ENCODE measurements around the gene NHS. TPM values are rescaled to one million over a fixed set of nuclear protein-coding genes. Genes with fewer than 3 reads are reported as not detected.

Gene NHS
- polyA plus RNA-seq, 3 donors, result 15.2 to 26.8 (median 25.4) TPM

DNA sequence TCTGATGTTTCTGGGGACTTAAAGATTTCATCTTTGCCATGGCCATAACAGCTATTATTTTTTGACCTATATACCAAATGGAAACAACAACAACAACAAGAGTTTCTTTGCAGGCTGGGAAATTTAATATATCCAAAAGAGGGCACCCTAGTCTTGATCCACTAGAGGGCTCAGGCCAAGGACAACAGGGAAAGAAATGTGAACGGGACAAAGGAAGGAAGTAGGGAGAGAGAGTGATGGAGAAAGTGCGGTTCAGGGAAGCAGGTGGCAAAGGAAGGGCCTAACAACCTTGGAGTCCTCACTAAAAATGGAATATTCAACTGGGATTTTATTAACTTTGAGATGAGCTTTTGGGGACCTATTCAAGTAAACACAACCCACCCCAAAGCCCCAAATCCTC, 294.5 kb downstream of the NHS start:
- DNase-seq, result no peak

DNA sequence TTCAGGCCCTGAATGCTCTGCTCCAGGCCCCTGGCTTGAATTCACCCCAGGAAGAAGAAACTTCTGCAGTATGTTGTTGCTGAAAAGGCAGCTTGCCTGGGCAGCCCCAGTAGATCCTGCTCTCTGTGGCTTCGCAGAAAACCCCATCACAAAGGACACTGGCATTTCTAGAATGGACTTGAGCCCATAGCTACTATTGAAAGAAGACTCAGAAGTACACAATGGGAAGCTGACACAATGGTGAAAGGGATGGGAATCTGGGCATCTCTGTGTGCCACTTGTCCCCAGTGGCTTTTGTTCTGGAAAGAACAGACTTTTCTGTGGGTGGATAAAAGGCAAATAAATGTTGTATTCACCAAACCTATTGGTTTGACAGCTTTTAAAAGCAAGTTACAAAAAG, 294.9 kb downstream of the NHS start:
- no peak for DNase-seq

DNA sequence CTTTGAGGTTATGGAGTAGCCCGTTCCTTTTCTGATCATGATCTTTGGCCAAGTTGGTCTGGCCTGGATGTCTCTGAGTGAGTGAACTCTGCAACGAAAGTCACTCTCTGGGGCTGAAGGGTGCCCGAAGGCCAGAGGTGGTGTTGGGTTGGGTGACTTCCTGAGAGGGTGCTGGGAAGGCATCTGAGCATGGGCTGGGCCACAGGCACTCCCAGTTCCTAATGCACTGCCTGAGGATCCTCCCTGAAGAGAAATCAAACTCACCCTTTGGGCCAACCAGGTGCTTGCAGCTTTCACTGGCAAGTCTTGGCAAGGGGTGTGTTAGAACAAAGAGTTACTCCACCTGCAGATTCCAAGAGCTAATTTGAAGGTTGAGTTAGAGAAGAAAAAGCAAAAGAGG, 295.9 kb downstream of the NHS start:
- DNase-seq, result no peak

DNA sequence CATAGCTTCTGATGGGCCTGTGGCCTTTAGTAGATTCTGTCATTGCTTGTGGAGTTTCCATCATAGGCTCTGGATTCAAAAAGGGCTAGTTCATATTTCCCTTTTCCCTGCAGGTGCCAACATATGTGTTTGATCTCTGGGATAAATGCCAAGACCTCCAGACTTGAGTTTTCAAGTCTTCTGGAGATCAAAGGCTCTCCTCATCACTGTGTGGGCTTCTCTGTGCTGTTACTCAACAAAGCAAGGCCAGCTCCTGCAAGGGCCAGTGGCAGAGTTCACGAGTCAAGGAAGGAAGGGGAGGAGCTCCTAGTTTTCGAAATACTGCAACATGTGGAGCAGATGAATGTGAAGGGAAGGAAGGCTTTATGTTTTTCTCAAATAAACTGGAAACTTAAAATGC, 299.6 kb downstream of the NHS start:
- no peak for DNase-seq

DNA sequence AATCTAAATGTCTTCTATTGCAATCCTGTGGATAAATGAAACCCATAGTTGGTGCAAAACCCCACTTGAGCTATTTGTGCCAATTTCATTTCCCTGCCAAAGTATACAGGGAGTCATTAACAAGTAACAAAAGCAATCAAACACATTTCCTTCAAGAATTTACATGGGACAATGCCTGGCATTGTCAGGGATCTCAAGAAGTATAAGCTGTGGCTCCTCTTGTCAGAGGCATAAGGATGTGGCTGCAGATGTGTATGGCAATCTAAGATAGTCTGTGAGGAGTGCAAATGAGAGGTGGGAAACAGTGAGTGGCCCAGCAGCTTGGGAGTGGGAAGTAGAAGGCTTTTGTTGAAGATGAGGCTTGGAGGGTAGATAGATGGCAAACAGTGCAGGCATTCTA, 304.3 kb downstream of the NHS start:
- no peak for DNase-seq

DNA sequence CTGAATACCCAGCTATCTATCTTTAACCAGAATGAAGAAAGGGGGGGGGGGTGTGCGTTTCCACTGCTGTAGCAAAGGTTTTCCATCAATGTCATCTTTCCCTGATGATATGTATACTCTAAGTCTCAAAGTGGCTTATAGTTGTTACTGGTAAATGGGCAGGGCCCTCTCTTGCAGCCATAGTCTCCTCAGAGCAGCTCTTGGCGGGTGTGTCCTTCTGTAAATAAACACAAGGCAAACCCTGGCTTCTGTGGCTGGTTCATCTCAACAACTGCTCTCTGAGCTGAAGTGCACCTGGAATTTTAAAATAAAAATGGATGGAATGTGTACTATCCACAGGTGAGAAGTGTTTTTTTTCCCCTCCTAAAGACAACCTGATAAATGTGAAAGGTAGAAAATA, 304.8 kb downstream of the NHS start:
- no peak for DNase-seq

DNA sequence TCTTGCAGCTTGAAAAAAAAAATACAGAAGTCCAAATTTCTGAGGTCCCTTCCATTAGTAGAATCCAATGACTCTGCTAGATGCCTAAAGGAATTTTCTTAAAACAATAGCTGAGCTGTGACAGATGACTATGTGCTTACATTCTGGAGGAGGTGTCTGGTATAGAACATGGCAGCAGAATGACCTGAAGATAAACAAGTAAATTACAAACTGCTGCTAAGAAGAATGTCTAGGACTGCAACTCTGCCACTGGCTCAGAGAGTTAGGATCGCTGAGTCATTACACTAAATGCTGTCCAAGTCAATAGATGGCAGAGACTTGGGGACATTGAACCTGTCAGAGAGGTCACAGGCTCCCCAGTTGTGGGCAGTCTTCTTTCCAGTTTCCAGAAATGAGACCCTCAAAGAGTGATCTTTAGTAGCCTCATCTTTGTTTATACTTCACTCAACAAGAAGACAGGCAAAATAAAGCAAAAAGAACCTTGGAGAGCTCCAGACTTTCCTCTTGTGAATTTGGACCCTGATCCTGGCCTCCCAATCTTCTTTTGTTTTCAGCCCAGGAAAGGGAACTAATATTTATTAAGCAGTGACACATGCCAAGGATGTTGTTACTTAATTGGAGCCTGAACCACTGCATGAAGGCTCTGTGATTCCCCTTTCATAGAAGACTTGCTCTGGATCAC, 305.9 kb downstream of the NHS start:
- no peak for DNase-seq

DNA sequence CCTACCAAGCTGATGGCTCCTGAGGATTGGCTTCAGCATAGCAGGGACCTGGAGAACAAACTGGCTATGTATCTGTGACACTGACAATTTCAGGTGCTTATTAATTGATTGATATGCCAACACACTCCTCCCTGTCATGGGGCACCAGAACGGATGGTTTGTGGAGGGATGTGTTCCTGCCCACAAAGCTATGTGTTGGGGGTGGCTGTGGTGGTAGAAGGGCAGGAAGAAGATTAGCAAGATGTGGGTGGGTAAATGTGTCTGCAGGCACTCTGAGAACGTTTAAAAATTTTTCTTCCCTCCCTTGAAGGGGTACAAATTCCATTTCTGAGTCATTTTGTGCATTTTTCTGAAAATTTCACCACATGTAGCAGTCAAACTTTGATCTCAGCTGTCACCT, 307.3 kb downstream of the NHS start:
- DNase-seq, result no peak

DNA sequence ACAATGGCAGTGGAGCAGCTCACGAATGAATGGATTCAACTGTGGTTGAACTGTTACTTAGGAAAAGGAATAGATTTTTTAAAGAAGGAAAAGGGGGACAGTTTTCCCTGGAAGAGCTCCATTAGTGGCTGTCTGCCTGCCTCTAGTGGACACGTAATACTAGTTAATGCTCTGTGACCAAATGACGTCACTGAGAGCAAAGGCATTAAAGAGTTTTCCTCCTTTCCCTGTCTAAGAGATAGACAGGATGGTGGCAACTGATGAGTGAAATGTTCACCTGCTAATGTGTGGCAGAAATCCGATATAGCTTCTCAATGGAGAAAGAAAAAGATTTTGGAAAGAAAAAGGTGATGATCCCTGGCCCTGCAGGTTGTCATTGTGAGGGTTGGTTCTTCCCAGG, 310.0 kb downstream of the NHS start:
- DNase-seq, result no peak

DNA sequence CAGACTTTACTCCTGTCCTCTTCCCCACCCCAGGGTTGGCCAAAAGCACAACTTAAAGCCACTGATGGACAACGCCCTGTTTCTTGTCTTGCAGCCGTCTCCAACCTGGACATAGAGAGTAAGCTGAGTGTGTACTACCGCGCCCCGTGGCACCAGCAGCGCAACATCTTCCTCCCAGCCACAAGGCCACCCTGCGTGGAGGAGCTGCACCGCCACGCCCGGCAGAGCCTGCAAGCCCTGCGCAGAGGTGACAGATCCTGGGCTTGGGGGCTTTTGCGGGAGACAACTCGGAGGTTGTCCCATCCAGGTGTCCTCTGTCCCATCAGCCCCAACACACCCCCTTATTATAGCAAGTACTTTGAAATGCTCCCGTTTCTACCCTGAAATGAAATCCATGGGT, 312.6 kb downstream of the NHS start:
- DNase-seq, result no peak

DNA sequence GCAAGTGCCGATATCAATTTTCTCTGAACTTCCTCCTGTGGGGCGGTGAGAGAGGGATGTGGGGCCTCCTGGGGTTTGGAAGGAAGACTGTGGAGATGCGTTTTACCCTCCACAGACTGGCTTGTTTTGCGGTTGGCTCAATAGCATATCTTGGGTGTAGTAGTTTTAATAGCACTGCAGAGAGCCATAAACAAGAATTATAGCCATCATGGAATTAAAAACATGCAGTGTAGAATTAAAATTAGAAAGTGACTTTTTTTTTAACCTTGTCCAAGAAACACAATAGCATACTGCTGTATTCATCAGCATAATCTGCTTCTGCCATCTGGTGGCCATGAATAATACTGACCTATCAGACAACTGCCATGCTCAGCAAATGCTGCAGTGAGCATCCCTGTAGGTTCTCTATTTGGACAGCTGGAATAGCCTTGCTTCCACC, 315.0 kb downstream of the NHS start:
- peak; percentile 78 for DNase-seq

DNA sequence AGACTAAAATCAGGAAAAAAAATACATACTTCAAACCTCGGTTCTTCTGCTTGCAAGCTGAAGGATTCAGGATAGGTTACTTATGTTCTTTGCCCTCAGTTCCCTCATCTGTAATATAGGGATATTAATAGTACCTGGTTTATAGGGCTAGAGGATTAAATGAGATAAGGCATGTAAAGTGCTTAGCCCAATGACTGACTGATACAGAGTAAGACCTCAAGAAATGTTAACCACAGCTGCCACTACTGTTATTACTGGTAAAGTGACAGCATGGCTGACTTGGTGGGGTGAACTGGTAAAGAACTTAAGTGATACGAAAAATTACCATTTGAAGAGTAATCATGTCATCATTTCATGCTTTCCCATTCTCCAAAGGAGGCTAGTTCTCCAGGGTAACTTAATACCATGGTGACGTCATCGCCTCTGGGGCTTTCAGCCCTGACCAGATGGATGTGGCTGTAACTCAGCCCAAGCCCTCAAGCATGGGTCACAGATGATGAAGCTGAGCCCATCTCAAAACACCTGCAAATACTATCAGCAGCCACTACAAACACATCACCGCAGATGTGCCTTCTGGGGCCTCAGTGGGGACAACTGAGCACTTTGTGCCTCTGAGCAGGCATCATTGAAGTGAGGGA, 317.8 kb downstream of the NHS start:
- peak; percentile 46 for DNase-seq

DNA sequence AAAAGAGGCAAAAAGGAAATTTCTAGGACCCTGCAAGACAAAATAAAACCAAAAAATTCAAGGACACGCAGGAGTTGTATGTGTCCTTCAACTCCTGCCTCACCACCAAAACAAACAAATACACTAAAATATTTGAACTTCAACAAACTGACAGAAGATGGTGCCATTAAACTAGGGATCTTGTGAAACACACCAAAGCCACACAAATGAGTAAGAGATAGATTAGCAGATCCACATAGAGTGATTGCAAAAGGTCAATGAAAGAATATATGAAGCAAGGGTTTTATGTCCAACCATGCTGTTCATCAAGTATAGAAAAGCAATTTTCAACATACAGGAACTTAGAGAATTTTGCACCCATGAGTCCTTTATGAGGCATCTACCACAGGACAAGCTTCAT, 322.2 kb downstream of the NHS start:
- DNase-seq, result no peak

DNA sequence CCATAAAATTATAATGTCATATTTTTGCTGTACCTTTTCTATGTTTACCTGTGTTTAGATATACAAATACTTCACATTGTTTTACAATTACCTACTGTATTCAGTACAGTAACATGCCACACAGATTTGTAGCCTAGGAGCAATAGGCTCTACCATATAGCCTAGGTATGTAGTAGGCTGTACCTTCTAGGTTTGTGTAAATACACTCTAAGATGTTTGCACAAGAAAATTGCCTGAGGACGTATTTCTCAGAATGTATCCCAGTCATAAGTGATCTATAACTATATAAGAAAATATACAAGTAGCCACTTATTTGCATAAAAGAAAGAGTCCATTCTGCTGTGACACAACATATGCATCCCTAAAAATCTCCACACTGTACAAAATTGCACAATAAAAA, 326.0 kb downstream of the NHS start:
- DNase-seq, result no peak

DNA sequence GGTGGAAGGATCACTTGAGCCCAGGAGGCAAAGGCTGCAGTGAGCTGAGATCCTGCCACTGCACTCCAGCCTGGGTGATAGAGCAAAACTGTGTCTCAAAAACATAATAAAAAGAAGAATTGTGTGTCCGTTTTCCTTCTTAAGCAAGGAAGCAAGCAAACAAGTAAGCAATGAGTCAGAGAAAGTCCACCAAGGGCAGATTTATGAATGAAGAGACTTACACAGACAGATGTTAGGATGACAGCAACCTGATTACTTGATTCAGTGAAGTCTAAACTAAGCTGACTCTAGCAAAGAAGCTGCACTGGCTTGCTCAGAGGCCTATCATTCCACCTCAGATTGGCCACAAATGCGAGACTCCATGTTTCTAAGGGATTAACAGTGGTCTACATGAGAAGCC, 328.2 kb downstream of the NHS start:
- no peak for DNase-seq

DNA sequence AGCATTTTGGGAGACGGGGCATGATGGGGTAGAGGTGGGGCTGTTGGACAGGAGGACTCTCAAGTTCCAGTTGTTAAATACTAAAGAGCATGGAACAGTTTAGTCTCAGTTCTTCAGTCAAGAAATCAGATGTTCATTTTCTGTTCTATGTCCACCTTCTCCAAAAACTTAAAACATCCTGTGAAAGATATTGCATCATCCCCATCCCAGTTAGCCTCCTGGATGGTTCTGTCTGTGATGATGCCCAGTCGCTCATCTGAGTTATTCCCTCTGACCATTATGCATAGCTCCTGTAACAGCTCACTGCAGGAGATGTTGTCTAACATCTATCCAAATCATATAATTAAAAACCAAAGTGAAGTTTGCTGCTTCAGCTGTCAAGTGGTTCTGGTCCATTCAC, 330.2 kb downstream of the NHS start:
- DNase-seq, result no peak

DNA sequence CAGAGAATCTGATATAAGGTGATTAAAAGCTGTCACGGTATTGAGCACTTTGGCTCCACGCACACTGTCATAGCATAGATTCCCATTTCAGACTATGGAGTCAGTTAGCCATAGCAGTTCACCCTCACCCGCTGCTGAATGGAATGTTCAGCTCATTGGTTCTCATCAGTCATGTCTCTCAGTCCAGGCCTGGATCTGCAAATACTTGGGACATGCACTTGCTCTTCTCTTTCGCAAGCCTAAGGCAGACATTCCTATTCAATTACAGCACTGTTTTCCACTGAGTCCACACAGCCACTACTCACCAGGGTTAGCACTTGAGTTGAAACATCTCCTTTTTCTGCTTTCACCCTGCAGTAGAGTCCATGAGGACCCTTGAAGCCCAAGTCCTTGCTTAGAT, 331.7 kb downstream of the NHS start:
- DNase-seq, result no peak

DNA sequence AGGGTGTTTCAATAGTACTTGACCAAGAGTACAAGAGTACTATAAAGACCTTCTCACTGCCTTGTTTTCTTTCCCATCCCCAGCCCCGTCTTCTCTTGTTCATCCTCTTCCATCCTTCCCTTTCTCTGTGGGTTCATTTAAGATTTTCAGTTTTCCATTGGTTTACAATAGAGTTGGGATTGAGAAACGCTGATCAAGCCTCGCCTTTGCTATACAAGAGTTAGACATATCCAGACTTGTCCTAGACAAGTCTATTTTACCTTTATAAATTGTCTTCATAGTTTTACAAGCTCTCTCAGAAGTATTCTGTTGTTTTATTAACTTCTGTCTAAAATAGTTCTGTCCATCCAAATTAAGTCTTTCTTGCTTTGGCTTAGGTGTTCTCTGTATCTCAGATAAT, 332.7 kb downstream of the NHS start:
- no peak for DNase-seq

DNA sequence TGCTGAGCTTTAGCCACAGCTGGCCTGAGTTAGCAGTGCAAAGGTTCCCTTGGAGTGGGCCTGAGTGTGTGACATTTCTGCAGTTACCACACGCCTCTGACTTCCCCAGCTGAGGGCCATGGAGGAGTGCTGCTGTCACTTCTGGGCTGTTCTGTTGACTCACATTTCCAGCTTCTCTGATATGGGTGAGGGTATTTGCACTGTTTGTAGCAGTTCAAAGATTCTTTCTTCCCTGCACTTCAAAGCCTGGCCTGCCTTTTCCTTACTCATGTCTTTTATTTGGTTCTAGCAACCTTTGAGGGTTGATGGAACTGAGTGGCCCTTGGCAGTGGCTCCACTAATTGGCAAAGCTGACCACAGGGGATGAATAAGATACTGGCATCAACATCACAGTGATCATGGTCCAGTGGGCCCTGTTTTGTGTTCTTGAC, 335.9 kb downstream of the NHS start:
- DNase-seq, result no peak

DNA sequence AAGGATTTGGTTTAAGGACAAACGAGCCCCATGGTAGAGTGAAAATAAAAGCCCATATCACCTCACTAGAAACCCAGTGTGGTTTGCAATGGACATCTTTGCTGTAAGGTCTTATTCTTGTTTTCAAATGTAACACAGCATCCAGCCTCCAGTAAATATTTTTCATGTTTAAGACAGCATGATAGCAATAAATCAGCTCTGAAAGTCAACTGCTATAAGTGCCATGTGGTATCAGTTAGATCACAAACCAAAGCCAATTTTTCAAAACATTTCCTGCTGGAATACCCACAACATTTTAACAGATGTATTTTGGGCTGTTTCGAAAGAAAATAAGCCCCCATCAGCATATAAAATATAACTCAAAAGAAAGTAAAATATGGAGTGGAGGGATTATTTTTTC, 338.3 kb downstream of the NHS start:
- no peak for DNase-seq

DNA sequence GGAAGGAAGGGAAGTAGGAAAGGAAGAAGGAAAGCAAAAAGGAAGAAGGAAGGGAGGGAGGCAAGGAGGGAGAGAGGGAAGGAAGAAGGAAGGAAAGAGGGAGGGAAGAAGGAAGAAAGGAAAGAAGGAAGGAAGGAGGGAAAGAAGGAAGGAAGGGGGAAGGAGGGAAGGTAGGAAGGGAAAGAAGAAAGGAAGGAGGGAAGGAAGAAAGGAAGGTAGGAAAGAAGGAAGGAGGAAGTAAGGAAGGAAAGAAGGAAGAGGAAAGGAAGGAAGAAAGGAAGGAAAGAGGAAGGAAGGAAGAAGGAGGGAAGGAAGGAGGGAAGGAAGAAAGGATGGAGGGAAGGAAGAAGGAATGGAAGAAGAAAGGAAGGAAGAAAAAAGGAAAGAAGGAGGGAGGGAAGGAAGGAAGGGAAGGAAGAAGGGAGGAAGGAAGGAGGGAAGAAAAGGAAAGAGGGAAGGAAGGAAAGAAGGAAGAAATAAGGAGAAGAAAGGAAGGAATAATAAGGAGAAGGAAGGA, 343.7 kb downstream of the NHS start:
- DNase-seq, result no peak

DNA sequence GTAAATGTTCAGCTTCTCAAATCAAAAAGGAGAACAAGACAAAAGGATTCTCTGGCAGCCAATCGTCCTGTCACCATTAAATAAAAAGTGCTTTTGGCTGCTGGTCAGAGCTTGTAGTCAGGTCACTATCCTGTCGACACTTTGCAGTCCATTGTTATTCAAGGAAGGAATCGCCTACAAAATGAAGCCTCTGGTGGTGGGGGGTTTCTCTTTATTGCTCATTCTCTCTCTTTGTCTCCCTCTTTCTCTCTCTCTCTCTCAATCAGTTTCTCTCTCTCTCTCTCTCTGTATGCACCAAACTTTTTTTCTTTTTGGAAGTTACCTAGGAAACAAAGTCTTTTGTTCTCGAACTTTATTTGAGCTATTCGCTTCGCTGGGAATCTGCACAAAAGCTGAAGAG, 344.7 kb downstream of the NHS start:
- no peak for DNase-seq

DNA sequence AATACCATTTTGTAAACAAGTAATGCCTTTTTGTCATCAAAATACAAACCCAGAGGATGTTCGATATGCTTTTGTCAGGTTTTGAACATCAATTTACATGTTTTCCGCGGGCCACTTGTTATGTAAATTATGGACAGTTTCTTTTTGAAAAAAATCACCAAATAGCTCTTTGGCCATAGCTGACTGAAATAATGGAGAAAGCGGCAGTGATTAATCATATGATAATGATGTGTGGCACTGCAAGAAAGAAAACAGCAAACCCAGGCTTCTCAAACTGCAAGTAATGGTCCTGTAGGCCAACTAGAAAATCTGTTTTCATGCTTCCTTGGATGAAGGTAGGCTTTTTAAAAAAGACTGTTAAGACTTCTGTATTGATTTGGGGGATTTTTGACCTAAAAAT, 346.7 kb downstream of the NHS start:
- no peak for DNase-seq

DNA sequence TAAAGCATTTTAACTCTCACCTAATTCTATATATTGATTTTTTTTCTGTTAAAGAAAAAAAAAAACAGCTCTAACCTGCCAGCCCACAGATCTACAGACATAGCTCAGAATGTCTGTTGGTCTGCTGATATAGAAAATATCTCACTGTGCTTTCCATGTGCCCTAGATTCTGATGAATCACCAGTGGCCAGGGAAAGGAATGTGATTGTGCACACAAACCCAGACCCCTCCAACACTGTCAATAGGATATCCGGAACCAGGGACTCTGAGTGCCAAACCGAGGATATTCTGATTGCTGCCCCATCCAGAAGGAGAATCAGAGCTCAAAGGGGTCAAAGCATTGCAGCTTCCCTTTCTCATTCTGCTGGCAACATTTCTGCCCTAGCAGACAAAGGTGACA, 350.2 kb downstream of the NHS start:
- DNase-seq, result no peak

Data from renal pelvis (tissue), 4 donors.